GM12878 (cell line): Measurements from ENCODE around the gene SELENOH. TPM values are rescaled to one million over a fixed set of nuclear protein-coding genes. Genes with fewer than 3 reads are reported as not detected.

Source experiments
- ATAC-seq: fragments of 200-7000 bp; cut with Tn5 transposase; 3 replicates; pipeline ENCODE4 v1.9.1; 2020; ENCODE audit warnings: mild to moderate bottlenecking, moderate library complexity
- BruUV-seq: library from RNA; stranded (reverse); fragments of 400-500 nt; replicated peaks from 2 replicates; lab custom pipeline; 2021; lab: Mats Ljungman, UMichigan
- CTCF ChIA-PET: fragments of 300-600 bp; sonication (Branson Sonifier 250); formaldehyde crosslinking; extraction: SDS; loops from one replicate; lab custom pipeline; 2021; ENCODE audit warnings: inconsistent platforms; lab: Yijun Ruan, JAX
- POLR2A ChIA-PET: fragments of 350-600 bp; formaldehyde crosslinking; extraction: SDS; loops from one replicate; lab custom pipeline; 2021; ENCODE audit warnings: inconsistent platforms; lab: Charles Lee
- RAD21 ChIA-PET: fragments of 300-600 bp; sonication (Branson Sonifier 250); formaldehyde crosslinking; loops from one replicate; lab custom pipeline; 2023; ENCODE audit warnings: antibody characterized with exemption; ENCODE audit not compliant: unreplicated experiment; lab: Charles Lee
- SMC1A ChIA-PET: fragments of 300-600 bp; sonication (Branson Sonifier 250); formaldehyde crosslinking; loops from one replicate; lab custom pipeline; 2023; ENCODE audit not compliant: unreplicated experiment, uncharacterized antibody; lab: Charles Lee
- DNase-seq: peaks from one replicate; pipeline ENCODE4 v3.0.0-alpha.2; 2011; ENCODE audit warnings: low read depth, low spot score
- FAIRE-seq: peaks from 3 replicates; lab custom pipeline; 2011; peaks lifted over from hg19 to GRCh38; lab: Jason Lieb, UNC
- H2AFZ ChIP-seq: 2 replicates; pipeline ENCODE4 v1.6.0; 2011; ENCODE audit warnings: low read depth, low read length, control low read depth; ENCODE audit not compliant: control insufficient read depth
- H3K27ac ChIP-seq: 2 replicates; pipeline ENCODE4 v1.5.1; 2011; ENCODE audit warnings: control low read depth; ENCODE audit not compliant: control insufficient read depth, insufficient read depth
- H3K27me3 ChIP-seq, 2 experiments: replicated peaks in 1 of 2; 2 replicates each; pipeline versions ENCODE4 v1.6.0 to v1.6.1; 2011; ENCODE audit warnings: low read length in 1 of 2; ENCODE audit not compliant: control insufficient read depth in 2 of 2, insufficient read depth in 2 of 2
- H3K36me3 ChIP-seq, 2 experiments: 2 replicates each; pipeline ENCODE4 v1.5.1; 2011; ENCODE audit warnings: low read length in 1 of 2; ENCODE audit not compliant: control insufficient read depth in 2 of 2, insufficient read depth in 2 of 2
- H3K4me1 ChIP-seq: 2 replicates; pipeline ENCODE4 v1.6.1; 2011; ENCODE audit warnings: mild to moderate bottlenecking, low read length, moderate library complexity, mixed read lengths; ENCODE audit not compliant: control insufficient read depth, insufficient read depth
- H3K4me2 ChIP-seq: 2 replicates; pipeline ENCODE4 v1.6.0; 2011; ENCODE audit warnings: control low read depth; ENCODE audit not compliant: control insufficient read depth, insufficient read depth
- H3K4me3 ChIP-seq: fragments of 200-600 bp; sonication (generic); 2 replicates; pipeline ENCODE4 v1.5.1; 2016
- H3K79me2 ChIP-seq: 2 replicates; pipeline ENCODE4 v1.6.0; 2011; ENCODE audit warnings: low read length; ENCODE audit not compliant: control insufficient read depth, insufficient read depth
- H3K9ac ChIP-seq: 2 replicates; pipeline ENCODE4 v1.8.0; 2011; ENCODE audit warnings: low read length, control low read depth, mixed read lengths; ENCODE audit not compliant: control insufficient read depth, insufficient read depth
- H3K9me3 ChIP-seq: replicated peaks from 3 replicates; pipeline ENCODE4 v1.5.1; 2011; ENCODE audit warnings: mild to moderate bottlenecking, low read length; ENCODE audit not compliant: control insufficient read depth, insufficient read depth
- H4K20me1 ChIP-seq: 2 replicates; pipeline ENCODE4 v1.6.0; 2011; ENCODE audit not compliant: control insufficient read depth, insufficient read depth
- KLF5 ChIP-seq: fragments of 450-650 bp; IDR thresholded peaks from 2 replicates; pipeline ENCODE4 v1.6.1; 2014; ENCODE audit warnings: mild to moderate bottlenecking; ENCODE audit not compliant: partially characterized antibody
- MYC ChIP-seq: IDR thresholded peaks from 2 replicates; pipeline ENCODE4 v1.6.1; 2011; ENCODE audit warnings: mild to moderate bottlenecking, low read length, moderate library complexity, inconsistent platforms; ENCODE audit not compliant: insufficient read depth, insufficient replicate concordance, insufficient read length, severe bottlenecking
- PML ChIP-seq: IDR thresholded peaks from 2 replicates; pipeline ENCODE4 v1.6.1; 2012; ENCODE audit warnings: low read length, inconsistent platforms
- RELA ChIP-seq: fragments of 450-650 bp; IDR thresholded peaks from 2 replicates; pipeline ENCODE4 v1.8.0; 2014; ENCODE audit warnings: borderline replicate concordance; ENCODE audit not compliant: partially characterized antibody
- WRNIP1 ChIP-seq: IDR thresholded peaks from 2 replicates; pipeline ENCODE4 v1.6.1; 2011; ENCODE audit warnings: low read depth, low read length, improper control_type of control experiment, borderline replicate concordance
- WGBS: methylation state at CpG from one replicate; pipeline ENCODE4 v1.1.6; 2016; ENCODE audit warnings: low lambda C conversion rate; ENCODE audit not compliant: insufficient replicate concordance, insufficient coverage; ENCODE audit errors: missing lambda C conversion rate; 5-methylcytosine and 5-hydroxymethylcytosine counted together
- in situ Hi-C: fragments of 300-500 bp; cut with MboI; formaldehyde crosslinking; loops from 9 replicates; pipeline ENCODE4 v1.14.3; 2018; ENCODE audit warnings: mixed read lengths
- intact Hi-C: fragments of 100-400 bp; cut with micrococcal nuclease; formaldehyde crosslinking; loops from one replicate; pipeline ENCODE4 v1.14.2; 2022; ENCODE audit not compliant: unreplicated experiment
- polyA plus RNA-seq, 11 experiments: library from polyadenylated mRNA; depleted of rRNA in 4 of 11; unstranded in 6 of 11; stranded (reverse) in 5 of 11; fragments of >200 nt; fragmentation: Nextera tagmentation in 4 of 11; fragmentation: Illumina TruSeq in 1 of 11; extraction: Ambion mirVana in 4 of 11; extraction: Trizol in 1 of 11; gene quantifications; 1 replicate in 1 of 11; 2 replicates in 10 of 11; pipeline versions ENCODE4 v1.2.1 to v1.2.3, GENCODE V29; 2011 to 2016; ENCODE audit warnings: inconsistent platforms in 2 of 11, missing spikeins in 2 of 11, low read depth in 1 of 11
- total RNA-seq, 4 experiments: library from RNA; depleted of rRNA in 3 of 4; stranded (reverse); fragments of >200 nt in 3 of 4; fragmentation: Illumina TruSeq in 1 of 4; extraction: Trizol in 1 of 4; gene quantifications; 2 replicates each; pipeline versions ENCODE4 v1.2.1 to v1.2.3, GENCODE V29; 2013 to 2021
- TF ChIP-seq, protein P1 (sequence below): fragments of 450-650 bp; IDR thresholded peaks from 2 replicates; pipeline ENCODE4 v1.6.1; 2017; ENCODE audit warnings: borderline replicate concordance
- TF ChIP-seq, protein P2 (sequence below): IDR thresholded peaks from 2 replicates; pipeline ENCODE4 v1.6.1; 2011; ENCODE audit warnings: low read depth, low read length, improper control_type of control experiment, borderline replicate concordance

Gene SELENOH
- total and polyA plus RNA-seq, 10 of the 15 experiments (the other 5 are each of a cell fraction or from before 2014, with no cell fraction given) = 20.3 to 458 (median 200) TPM

DNA sequence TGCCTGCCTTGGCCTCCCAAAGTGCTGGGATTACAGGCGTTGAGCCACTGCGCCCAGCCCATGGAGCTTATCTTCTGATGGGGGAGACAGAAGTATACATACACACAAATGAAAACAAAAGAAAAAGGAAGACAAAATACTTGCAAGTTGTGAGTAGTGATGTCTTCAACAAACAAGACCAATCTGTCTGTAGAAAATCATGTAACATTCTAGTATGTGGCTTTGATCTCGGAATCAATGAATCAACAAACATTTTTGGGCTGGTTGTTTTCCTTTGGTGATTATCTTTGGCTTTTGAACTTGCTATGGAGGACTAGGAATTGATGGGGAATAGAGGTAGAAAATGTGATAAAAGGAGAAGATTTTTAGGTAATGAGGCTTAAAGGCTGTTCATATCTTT, 16.9 kb downstream of the SELENOH start:
- no peak overlapping the region for H3K9ac ChIP-seq
- H3K9me3 ChIP-seq = no peaks in the 10 kb centered on the region
- no peak overlapping the region for H3K27ac ChIP-seq
- H3K4me2 ChIP-seq = no peak overlapping the region
- in situ Hi-C loops = no loop called here
- no peaks in the 10 kb centered on the region for H4K20me1 ChIP-seq
- intact Hi-C loops = no loop called here
- H3K36me3 ChIP-seq = no peaks in the 10 kb centered on the region
- no peak overlapping the region for H3K4me3 ChIP-seq
- no peaks in the 10 kb centered on the region for H3K27me3 ChIP-seq
- no peak for TF ChIP-seq RELA
- TF ChIP-seq PML = no peak
- no peak for TF ChIP-seq WRNIP1
- no peak for TF ChIP-seq KLF5
- TF ChIP-seq, protein P1, sequence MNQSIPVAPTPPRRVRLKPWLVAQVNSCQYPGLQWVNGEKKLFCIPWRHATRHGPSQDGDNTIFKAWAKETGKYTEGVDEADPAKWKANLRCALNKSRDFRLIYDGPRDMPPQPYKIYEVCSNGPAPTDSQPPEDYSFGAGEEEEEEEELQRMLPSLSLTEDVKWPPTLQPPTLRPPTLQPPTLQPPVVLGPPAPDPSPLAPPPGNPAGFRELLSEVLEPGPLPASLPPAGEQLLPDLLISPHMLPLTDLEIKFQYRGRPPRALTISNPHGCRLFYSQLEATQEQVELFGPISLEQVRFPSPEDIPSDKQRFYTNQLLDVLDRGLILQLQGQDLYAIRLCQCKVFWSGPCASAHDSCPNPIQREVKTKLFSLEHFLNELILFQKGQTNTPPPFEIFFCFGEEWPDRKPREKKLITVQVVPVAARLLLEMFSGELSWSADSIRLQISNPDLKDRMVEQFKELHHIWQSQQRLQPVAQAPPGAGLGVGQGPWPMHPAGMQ = no peak
- TF ChIP-seq, protein P2, sequence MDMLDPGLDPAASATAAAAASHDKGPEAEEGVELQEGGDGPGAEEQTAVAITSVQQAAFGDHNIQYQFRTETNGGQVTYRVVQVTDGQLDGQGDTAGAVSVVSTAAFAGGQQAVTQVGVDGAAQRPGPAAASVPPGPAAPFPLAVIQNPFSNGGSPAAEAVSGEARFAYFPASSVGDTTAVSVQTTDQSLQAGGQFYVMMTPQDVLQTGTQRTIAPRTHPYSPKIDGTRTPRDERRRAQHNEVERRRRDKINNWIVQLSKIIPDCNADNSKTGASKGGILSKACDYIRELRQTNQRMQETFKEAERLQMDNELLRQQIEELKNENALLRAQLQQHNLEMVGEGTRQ = no peak
- no peak for TF ChIP-seq MYC
- ATAC-seq (no peak), DNase-seq (no peak), FAIRE-seq (no peak)
- ChIA-PET SMC1A (interaction anchor here (11.1 to 11.4 kb wide), 2 partner anchors 32 to 42 kb away, joined by 143 to 197 read pairs; no protein-coding TSS in a partner anchor), RAD21 (interaction anchor here (0.6 to 12.9 kb wide), 4 partner anchors 12 to 42 kb away, joined by 3 to 141 read pairs (median 4); no protein-coding TSS in a partner anchor), CTCF (interaction anchor here (1.0 to 10.1 kb wide), 3 partner anchors 10 to 766 kb away, joined by 3 to 169 read pairs (median 9); no protein-coding TSS in a partner anchor), POLR2A (interaction anchor here (6.6 kb wide), 1 partner anchor 15 kb away, joined by 63 read pairs; the partner anchor contains the start of gene SELENOH)
- 100% methylated on average over 3 of the region's 3 CpGs for WGBS
- H3K4me1 ChIP-seq = no peaks in the 10 kb centered on the region
- H2AFZ ChIP-seq = no peak overlapping the region
- H3K79me2 ChIP-seq = peaks cover 16% of the 10 kb centered on the region
- no TSS peak for BruUV-seq
